IPS DF 4.7 (cell line): ENCODE data around the gene TMEM127.
"Not testable (repeated sequence)": the region's sequence is repeated elsewhere in the genome, so short reads cannot be mapped to it uniquely, and the experiment has no call there.

Experiments
- DNase-seq: peaks from one replicate; pipeline ENCODE4 v3.0.0-alpha.2; 2013; ENCODE audit warnings: low spot score; ENCODE audit errors: extremely low read depth

TMEM127 gene

DNA sequence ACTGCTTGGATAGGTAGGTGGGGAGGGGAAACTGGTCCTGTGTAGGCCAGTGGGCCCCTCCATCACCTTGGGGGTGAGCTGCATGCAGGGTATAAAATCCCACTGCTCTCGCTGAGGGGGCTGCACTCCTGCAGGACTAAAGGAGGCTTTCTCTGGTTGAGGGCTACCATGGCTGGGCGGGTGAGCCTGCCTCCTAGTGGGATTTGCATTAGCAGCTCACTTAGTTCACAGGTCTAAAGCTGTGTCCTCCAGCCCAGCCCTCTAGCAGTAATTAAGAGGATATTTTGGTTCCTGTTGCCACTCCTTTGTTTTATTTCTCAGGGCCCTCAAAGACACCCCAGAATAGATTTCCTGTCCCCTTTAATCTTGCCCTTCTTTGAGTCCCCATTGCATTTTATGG, 24.6 kb downstream of the TMEM127 start:
- no peak for DNase-seq

GRCh38 chr2:96240341-96241038, 25.3 kb downstream of the TMEM127 start:
- DNase-seq: no peak

GRCh38 chr2:96239745-96240264, 26.0 kb downstream of the TMEM127 start:
- DNase-seq: no peak

DNA sequence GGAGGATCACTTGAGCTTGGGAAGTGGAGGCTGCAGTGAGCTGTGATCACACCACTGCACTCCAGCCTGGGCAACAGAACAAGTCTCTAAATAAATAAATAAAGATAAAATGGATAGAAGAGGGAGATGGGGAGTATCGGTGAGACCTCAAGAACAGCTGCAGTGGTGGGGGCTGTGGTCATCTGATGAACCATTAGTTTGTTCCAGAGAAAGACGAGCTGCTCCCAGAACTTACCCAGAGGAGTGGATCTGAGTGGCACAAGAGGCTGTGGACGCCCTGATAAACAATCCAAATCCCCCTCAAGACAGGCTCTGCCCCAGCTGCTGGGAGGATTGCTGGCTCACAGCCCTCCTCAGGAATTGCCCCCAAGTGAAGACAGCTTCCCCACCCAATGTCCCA, 26.7 kb downstream of the TMEM127 start:
- DNase-seq: no peak

DNA sequence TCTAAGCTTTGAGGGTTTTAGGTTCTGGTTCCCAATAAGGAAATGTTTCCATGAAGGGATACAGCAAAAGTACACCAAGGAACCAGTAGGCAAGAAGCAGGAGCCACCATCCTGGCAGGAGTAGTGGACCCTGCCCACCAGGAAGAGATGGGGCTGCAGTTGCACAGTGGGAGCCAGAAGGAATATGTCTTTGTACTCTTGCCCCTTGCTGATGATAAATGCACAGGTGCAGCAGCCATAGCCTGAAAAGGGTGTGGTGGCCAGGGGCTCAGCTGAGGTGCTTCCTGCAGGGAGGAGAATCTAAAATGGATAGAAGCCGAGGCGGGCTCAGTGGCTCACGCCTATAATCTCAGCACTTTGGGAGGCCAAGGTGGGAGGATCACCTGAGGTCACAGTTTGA, 27.5 kb downstream of the TMEM127 start:
- DNase-seq: no peak

DNA sequence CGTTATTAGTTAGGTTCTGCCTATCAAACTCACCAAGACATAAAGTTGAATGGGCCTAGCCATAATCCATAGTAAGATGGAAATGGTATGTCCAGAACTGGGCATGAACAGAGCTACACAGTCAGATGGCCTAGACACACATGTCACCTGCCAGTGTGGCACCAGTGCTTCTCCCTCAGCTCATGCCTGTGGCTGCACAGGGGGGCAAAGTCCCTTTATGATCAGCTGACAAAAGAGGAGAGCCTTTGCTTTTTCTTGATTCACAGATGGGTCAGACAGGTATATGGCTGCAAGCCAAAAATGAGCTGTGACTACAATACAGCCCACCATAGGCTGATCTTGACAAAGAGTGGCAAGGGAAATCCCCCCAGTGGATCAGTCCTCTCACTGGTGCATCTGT, 28.9 kb downstream of the TMEM127 start:
- no peak for DNase-seq

DNA sequence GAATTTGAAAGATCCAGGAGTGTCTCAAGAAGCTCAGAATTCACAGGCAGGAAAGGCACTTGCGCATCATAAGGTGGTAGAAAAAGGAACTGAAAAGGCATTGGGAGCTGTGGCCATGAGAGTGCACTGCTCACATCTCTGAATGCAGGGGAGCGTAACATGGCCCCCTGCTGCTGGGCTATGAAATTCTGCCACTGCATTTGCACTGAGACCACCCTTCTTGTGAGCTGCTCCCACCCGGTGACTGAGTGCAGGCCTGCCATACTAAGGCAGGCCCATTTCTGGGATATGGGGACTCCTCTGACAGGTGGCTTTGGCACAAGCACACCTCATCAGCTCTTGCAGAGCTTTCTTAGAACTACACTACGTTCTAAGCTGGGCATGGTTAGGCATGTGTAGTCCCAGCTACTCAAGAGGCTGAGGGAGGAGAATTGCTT, 31.9 kb downstream of the TMEM127 start:
- DNase-seq: no peak

DNA sequence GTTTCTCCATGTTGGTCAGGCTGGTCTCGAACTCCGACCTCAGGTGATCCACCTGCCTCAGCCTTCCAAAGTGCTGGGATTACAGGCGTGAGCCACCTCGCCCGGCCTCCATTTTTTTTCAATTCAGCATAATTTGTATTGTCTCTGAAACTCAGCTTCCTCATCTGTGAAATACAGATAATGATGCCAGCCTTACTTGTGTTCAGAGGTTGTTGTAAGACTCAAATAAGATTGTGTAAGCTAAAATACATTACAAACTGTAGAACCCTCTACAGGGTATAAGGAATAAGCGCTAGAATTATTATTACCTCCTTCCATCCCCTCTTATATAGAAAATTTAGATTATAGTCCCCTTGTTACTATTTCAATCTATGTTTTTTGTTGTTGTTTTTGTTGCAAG, 32.4 kb downstream of the TMEM127 start:
- DNase-seq: no peak

GRCh38 chr2:96231316-96231715, 34.5 kb downstream of the TMEM127 start:
- no peak for DNase-seq

GRCh38 chr2:96225016-96225533, 40.7 kb downstream of the TMEM127 start:
- DNase-seq: no peak

- DNase-seq: not testable (repeated sequence)
Measured at GRCh38 chr2:96221106-96221505, 44.7 kb downstream of the TMEM127 start.

DNA sequence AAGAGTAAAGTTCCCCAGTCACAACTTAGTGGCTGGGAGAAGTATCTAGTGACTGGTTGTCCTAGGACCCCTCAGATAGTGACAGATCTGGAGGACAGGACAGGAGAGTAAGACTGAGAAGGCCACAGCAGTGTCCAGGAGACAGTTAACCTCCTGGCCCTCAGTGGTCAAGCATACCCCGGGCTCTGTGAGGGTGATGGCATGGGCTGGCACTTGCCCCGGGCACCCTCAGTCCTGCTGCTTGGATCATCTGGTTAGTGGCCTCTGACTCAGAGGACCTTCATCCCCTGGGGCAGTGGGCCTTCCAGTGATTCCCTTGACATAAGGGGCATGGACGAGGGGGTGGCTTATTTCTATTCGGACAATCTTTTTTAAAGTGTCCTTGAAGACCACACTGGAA, 45.8 kb downstream of the TMEM127 start:
- DNase-seq: not testable (repeated sequence)

DNA sequence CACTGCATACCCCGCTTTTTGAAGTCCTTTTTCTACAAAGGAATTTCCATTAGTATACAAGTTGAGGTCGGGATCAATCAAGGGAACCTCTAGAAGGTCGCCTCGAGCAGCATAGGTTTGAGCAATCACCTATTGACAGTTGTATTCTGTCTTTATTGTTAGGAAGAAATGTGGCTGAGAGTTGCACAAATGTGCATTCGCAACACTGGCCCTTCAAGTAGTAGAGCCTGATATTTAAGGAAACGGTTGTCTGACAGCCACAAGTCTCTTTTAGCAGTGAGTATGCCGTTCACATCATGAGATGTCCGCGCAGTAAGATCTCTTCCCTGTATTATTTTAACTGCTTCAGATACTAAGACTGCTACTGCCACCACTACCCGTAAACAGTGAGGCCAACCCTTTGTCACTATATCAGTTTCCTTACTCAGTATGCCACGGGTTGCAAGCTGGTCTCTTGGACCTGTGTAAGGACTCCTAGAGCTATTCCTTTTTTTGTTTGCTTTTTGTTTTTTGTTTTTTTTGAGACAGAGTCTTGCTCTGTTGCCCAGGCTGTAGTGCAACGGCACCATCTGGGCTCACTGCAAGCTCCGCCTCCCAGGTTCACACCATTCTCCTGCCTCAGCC, 47.2 kb downstream of the TMEM127 start:
- no peak for DNase-seq

DNA sequence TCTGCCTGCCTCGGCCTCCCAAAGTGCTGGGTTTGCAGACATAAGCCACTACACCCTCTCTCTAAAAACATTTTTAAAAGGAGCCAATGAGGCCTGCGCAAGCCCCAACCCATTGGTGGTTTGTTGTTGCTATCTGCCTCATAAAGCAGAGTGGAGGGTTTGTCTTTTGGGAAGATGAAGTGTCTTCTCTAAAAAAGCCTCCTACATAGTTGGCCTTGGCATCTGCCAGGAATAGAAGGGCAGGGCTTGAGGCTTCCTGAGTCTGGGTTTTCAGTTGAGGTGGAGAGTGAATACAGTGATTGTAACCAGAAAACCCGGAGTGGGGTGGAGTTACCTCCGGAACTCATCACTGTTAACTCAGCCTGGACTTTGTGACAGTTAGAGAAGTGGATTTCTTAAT, 51.2 kb downstream of the TMEM127 start:
- no peak for DNase-seq

GRCh38 chr2:96213379-96213778, 52.4 kb downstream of the TMEM127 start:
- no peak for DNase-seq

DNA sequence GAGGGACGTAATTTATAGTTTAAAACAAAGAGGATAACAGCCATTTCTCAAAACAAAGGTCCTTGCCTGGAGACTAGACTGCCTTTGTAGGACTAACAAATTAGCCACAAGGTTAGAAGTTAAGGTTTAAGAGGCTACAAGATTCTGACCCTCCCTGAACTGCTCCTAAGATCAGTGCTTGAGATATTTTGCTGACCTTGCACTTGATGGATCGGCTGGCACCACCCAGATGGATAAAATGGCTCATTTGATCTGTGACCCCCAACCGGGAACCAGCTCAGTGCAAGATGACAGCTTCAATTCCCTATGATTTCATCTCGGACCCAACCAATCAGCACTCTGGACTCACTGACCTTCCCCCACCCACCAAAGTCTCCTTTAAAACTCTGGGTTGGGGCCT, 53.5 kb downstream of the TMEM127 start:
- no peak for DNase-seq

DNA sequence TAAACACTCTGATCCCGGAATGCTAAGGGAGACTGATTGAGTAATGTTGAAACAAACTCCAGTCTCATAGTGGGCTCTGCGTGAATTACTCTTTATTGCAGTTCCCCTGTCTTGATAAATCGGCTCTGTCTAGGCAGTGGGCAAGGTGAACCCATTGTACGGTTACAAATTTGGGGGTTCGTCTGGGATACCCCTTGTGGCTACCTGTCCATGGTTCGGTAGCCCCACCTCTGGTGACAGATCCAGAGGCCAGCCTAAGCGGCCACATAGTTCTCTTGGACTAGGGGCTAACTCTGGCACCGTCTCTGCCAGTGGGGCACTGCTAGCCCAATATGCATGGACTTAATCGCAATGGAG, 56.1 kb downstream of the TMEM127 start:
- DNase-seq: no peak

DNA sequence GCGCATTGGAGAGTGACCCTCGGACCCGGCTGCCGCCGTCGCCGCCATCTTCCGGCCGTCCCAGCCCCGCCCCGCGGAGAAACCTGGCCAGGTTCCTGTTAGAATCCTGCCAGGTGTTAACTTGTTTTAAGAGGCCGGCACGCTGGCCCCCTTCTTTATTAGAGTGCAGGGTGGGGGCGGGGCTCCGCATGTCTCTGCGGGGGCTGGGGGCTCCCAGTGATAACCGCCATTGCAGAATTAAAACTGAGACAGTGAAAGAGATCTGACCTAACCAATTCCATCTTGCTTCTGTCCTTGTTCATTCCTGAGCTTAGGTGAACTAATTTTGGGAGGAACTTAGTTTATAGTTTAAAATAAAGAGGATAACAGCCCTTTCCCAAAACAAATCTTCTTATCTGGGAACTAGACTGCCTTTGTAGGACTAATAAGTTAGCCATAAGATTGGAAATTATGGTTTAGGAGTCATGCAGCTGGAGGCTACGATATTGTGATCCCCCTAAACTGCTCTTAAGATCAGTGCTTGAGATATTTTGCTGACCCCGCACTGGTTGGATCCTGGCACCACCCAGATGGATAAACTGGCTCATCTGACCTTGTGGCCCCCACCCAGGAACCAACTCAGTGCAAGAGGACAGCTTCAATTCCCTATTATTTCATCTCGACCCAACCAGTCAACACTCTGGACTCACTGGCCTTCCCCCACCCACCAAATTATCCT, 56.6 kb downstream of the TMEM127 start:
- no peak for DNase-seq

DNA sequence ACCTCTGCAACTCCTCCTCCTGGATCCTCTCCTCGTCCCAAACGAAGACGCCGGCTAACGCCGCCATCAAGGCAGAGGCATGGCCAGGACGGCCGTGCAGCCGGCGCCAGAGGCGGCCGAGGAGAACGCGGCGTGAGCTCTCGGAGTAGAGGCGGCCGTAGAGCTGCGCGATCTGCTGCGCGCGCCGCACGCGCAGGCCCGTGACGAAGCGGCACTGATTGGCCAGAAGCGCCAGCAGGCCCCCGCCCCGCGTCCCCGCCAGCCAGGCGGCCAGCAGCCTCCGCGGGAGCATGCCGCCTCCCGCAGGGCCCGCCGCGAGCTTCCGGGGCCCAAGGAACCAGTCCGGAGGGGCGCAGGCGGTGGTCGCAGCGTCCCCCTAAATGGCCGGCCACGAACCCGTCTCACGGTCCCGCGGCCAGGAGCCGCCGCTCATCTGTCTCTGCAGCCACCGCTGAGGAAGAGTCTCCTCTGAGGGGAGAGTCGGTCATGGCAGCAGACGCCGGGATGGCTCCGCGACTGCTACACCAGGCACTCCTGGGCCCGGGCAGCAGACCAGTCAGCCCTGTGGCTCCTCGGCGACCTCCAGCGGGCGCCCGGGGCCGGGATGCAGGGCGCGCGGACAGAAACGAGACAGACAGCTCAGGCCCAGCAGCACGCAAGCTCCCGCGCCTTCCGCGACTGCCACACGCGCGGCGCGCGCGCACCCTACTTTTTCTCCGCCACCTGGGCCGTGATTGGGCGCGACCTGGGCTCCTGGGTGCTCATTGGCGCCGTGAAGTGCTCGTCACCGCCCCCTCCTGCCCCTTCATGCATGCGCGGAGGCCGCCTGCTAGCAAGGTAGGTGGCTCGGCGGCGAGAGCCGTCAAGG, 57.4 kb downstream of the TMEM127 start, which contains the start of gene STARD7:
Gene STARD7 (minus strand): TSS at position 685 of the 868 bp plus-strand sequence. CDS start 393 bp downstream, at position 292.
- DNase-seq: peak; percentile 88

- no peak for DNase-seq
Measured at GRCh38 chr2:96207774-96208142, 58.0 kb downstream of the TMEM127 start.
